ENCODE results near the gene FPR3. TPM values are rescaled to one million over a fixed set of nuclear protein-coding genes. Genes with fewer than 3 reads are reported as not detected.

FPR3 gene
- total and polyA plus RNA-seq, 10 donors = 3.4 to 19.7 (median 9.2) TPM

DNA sequence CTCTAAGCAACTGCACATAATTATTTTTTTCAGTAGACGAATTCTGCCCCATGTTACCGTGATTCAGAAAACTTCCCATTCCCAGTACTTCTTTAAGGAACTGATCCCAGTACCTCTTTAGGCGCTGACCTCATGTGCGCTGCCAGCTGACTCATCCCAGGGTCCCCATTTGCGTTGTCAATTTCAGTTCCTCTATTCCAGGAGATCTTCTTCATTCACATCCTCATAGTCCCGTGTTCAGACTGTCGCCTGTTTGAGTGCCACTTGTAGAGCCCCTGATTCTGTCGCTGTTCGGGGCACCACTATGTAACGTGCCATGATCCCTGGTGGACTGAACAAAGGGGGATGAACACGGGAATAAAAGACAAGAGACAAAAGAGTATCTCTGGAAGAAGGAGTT is 16.4 kb downstream of the FPR3 start:
- Histone ChIP-seq H3K4me1 (peaks cover 0 to 54% (median 13%) of the 10 kb centered on the region in 6 donors), H3K4me3 (no peak overlapping the region), H3K27me3 (replicated peaks in 1 of 7) (no peaks in the 10 kb centered on the region), H3K27ac (peak overlapping the region in 4 of 8 donors; percentile 33 to 62 (median 50)), H3K36me3 (no peaks in the 10 kb centered on the region), H3K9me3 (peaks cover 0 to 69% (median 21%) of the 10 kb centered on the region in 8 donors)
- no peak for TF ChIP-seq POLR2A (IDR thresholded peaks at IDR 0.05)
- TF ChIP-seq POLR2AphosphoS5 (IDR thresholded peaks at IDR 0.05) = peak in 1 of 3 donors; percentile 52
- DNase-seq = no peak
- 77 to 83% (median 82%) methylated on average over 11 of the region's 11 CpGs for WGBS, 5 donors
- intact Hi-C loops (cut with DNase I; ENCODE audit: low total_unique reads) = no loop called here

DNA sequence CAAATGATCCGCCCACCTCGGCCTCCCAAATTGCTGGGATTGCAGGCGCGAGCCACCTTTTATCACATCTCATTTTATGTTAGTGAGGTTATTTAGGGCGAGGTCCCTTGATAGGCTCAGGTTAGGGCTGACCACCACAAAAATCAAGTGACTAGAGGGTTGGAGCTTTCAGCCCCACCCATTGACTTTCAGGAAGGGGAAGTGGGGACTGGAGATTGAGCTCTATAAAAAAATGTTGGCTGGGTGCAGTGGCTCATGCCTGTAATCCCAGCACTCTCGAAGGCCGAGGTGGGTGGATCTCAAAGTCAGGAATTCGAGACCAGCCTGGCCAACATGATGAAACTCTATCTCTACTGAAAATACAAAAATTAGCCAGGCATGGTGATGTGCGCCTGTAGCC is 20.1 kb downstream of the FPR3 start:
- intact Hi-C loops (cut with DNase I; ENCODE audit: low total_unique reads) = no loop called here
- H3K9me3 ChIP-seq = peaks cover 0 to 68% (median 21%) of the 10 kb centered on the region in 8 donors

DNA sequence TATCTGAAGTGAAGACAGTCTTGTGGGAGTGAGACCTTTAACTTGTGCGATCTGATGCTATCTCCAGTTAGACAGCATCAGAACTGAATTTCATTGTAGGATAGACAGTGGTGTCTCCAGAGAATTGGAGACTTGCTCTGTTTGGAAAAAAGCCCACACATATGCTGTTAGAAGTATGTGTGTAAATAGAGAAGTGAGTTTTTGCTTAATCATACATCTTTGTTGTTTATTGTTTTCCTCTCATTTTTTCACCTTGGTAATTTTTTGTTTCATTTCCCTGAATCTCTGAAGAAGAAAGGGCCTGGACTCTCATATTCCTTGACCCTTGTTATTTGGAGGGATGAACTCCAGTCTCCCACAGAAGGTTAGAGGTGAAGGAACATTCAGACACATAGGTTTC is 21.8 kb downstream of the FPR3 start:
- H3K4me1 ChIP-seq = peaks cover 0 to 39% (median 1%) of the 10 kb centered on the region in 6 donors
- intact Hi-C loops (cut with DNase I; ENCODE audit: low total_unique reads) = no loop called here

More for the DNA sequence above, 20.1 kb downstream of the FPR3 start:
- H3K4me3 ChIP-seq = no peak overlapping the region
- TF ChIP-seq POLR2AphosphoS5 (IDR thresholded peaks at IDR 0.05) (no peak), POLR2A (IDR thresholded peaks at IDR 0.05) (no peak)
- TF ChIP-seq, protein P1, sequence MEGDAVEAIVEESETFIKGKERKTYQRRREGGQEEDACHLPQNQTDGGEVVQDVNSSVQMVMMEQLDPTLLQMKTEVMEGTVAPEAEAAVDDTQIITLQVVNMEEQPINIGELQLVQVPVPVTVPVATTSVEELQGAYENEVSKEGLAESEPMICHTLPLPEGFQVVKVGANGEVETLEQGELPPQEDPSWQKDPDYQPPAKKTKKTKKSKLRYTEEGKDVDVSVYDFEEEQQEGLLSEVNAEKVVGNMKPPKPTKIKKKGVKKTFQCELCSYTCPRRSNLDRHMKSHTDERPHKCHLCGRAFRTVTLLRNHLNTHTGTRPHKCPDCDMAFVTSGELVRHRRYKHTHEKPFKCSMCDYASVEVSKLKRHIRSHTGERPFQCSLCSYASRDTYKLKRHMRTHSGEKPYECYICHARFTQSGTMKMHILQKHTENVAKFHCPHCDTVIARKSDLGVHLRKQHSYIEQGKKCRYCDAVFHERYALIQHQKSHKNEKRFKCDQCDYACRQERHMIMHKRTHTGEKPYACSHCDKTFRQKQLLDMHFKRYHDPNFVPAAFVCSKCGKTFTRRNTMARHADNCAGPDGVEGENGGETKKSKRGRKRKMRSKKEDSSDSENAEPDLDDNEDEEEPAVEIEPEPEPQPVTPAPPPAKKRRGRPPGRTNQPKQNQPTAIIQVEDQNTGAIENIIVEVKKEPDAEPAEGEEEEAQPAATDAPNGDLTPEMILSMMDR (IDR thresholded peaks at IDR 0.05 in 8 of 11, conservative IDR thresholded peaks at IDR 0.05 in 3 of 11) = no peak
- H3K27me3 ChIP-seq (replicated peaks in 1 of 7) = no peaks in the 10 kb centered on the region
- 84 to 93% (median 87%) methylated on average over 9 of the region's 9 CpGs for WGBS, 5 donors
- no peaks in the 10 kb centered on the region for H3K36me3 ChIP-seq
- no peak for DNase-seq
- peaks cover 0 to 44% (median 2%) of the 10 kb centered on the region in 6 donors for H3K4me1 ChIP-seq
- no peak overlapping the region for H3K27ac ChIP-seq

DNA sequence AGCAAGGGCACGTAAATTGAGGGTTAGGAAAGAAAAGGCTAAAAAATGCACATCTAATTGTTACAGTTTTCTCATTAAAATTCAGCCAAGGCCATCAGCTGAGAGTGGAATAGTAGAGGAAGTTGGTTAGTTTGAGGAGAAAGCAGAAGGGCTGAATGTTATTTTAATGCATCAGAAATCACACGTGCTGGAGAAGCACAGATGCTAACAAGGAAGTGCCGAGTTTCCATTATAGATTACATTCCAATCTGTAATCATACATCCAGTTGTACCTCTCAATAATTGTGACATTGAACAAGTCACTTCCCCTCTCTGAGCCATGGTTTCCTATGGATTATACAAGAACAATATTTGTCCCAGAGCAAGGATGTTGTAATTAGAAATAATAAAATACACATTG is 25.1 kb downstream of the FPR3 start:
- peak overlapping the region in 5 of 8 donors; percentile 1 to 43 (median 29) for H3K27ac ChIP-seq
- peaks cover 0 to 45% (median 12%) of the 10 kb centered on the region in 8 donors for H3K9me3 ChIP-seq
- DNase-seq = no peak
- H3K4me3 ChIP-seq = no peak overlapping the region
- no peaks in the 10 kb centered on the region for H3K36me3 ChIP-seq
- intact Hi-C loops (cut with DNase I; ENCODE audit: low total_unique reads) = no loop called here
- TF ChIP-seq POLR2A (IDR thresholded peaks at IDR 0.05) (no peak), POLR2AphosphoS5 (IDR thresholded peaks at IDR 0.05) (no peak)
- TF ChIP-seq, protein P1 (IDR thresholded peaks at IDR 0.05 in 8 of 11, conservative IDR thresholded peaks at IDR 0.05 in 3 of 11) = no peak
- WGBS, 5 donors = 36 to 55% (median 46%) methylated on average over 3 of the region's 3 CpGs
- H3K27me3 ChIP-seq (replicated peaks in 1 of 7) = no peaks in the 10 kb centered on the region
- H3K4me1 ChIP-seq = peaks cover 0 to 51% (median 1%) of the 10 kb centered on the region in 6 donors

More for the DNA sequence above, 21.8 kb downstream of the FPR3 start:
- Histone ChIP-seq H3K36me3 (no peaks in the 10 kb centered on the region), H3K27me3 (replicated peaks in 1 of 7) (no peaks in the 10 kb centered on the region), H3K4me3 (no peak overlapping the region), H3K27ac (peak overlapping the region in 2 of 8 donors; percentile 11 to 30), H3K9me3 (peaks cover 0 to 51% (median 20%) of the 10 kb centered on the region in 8 donors)
- TF ChIP-seq POLR2A (IDR thresholded peaks at IDR 0.05) (no peak), POLR2AphosphoS5 (IDR thresholded peaks at IDR 0.05) (no peak)
- TF ChIP-seq, protein P1 (IDR thresholded peaks at IDR 0.05 in 8 of 11, conservative IDR thresholded peaks at IDR 0.05 in 3 of 11) = no peak
- 88 to 100% (median 93%) methylated on average over 1 of the region's 1 CpG for WGBS, 5 donors
- DNase-seq = no peak
